A549 (cell line): ENCODE data around the gene JDP2.

Experiments
- EP300 ChIP-seq, 2 experiments: fragments of >200 bp; sonication (Bioruptor Twin); formaldehyde crosslinking; IDR thresholded peaks; 2 replicates in 1 of 2; 3 replicates in 1 of 2; pipeline ENCODE4 v1.6.1; 2016 to 2017
- FOSB ChIP-seq: fragments of 250-450 bp; sonication (Bioruptor Pico); IDR thresholded peaks from 2 replicates; pipeline ENCODE4 v1.5.0; 2020; ENCODE audit warnings: mild to moderate bottlenecking, moderate library complexity
- POLR2A ChIP-seq: IDR thresholded peaks from 2 replicates; pipeline ENCODE4 v1.6.1; 2012; ENCODE audit warnings: mild to moderate bottlenecking, low read length
- SMC3 ChIP-seq: fragments of >200 bp; sonication (Bioruptor Twin); formaldehyde crosslinking; IDR thresholded peaks from 3 replicates; pipeline ENCODE4 v1.6.1; 2018; ENCODE audit warnings: inconsistent platforms
- TF ChIP-seq, protein P1 (sequence below): fragments of >200 bp; sonication (Bioruptor Twin); formaldehyde crosslinking; IDR thresholded peaks from 3 replicates; pipeline ENCODE4 v1.5.1; 2016
- TF ChIP-seq, protein P2 (sequence below): fragments of 150-350 bp; IDR thresholded peaks from 2 replicates; pipeline ENCODE4 v1.6.1; 2014; ENCODE audit warnings: low read depth, mild to moderate bottlenecking, low read length

DNA sequence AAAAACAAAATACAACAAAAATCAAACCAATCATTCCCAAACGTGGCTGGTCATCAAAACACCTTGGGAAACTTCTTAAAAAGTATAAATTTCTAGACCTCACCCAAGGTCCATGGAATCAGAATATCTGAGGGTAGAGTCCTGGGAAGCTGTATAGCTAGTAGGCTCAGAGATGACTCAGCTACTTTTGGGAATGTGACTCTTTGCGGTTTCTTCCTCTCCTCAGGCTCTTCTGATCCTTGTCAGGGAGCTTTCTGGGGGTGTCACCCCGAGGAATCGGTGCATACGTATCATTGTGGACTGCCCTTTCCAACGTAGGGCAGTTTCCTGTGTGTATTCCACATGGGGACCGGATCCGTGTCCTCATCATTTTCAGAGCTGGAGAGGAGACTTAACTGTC, 14.8 kb downstream of the JDP2 start:
- no peak for TF ChIP-seq SMC3
- no peak for TF ChIP-seq FOSB (CRISPR knock-in tag)
- TF ChIP-seq, protein P1, sequence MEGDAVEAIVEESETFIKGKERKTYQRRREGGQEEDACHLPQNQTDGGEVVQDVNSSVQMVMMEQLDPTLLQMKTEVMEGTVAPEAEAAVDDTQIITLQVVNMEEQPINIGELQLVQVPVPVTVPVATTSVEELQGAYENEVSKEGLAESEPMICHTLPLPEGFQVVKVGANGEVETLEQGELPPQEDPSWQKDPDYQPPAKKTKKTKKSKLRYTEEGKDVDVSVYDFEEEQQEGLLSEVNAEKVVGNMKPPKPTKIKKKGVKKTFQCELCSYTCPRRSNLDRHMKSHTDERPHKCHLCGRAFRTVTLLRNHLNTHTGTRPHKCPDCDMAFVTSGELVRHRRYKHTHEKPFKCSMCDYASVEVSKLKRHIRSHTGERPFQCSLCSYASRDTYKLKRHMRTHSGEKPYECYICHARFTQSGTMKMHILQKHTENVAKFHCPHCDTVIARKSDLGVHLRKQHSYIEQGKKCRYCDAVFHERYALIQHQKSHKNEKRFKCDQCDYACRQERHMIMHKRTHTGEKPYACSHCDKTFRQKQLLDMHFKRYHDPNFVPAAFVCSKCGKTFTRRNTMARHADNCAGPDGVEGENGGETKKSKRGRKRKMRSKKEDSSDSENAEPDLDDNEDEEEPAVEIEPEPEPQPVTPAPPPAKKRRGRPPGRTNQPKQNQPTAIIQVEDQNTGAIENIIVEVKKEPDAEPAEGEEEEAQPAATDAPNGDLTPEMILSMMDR: no peak
- no peak for TF ChIP-seq POLR2A
- TF ChIP-seq, protein P2, sequence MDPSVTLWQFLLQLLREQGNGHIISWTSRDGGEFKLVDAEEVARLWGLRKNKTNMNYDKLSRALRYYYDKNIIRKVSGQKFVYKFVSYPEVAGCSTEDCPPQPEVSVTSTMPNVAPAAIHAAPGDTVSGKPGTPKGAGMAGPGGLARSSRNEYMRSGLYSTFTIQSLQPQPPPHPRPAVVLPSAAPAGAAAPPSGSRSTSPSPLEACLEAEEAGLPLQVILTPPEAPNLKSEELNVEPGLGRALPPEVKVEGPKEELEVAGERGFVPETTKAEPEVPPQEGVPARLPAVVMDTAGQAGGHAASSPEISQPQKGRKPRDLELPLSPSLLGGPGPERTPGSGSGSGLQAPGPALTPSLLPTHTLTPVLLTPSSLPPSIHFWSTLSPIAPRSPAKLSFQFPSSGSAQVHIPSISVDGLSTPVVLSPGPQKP: no peak
- TF ChIP-seq EP300 (IDR thresholded peaks at IDR 0.05): no peak
